ENCODE data around the gene LTBP1. TPM values are rescaled to one million over a fixed set of nuclear protein-coding genes. Genes with fewer than 3 reads are reported as not detected.
"Not testable (repeated sequence)": the region's sequence is repeated elsewhere in the genome, so short reads cannot be mapped to it uniquely, and the experiment has no call there.

Gene LTBP1
- total RNA-seq, 2 experiments from 2014 or later = 0.10 to 0.14 TPM

GRCh38 chr2:32981612-32982011, 34.9 kb downstream of the LTBP1 start:
- DNase-seq = no peak
- intact Hi-C loops (cut with micrococcal nuclease) = no loop called here
- CTCF ChIA-PET = no interaction called here
- Mint-ChIP-seq H3K9me3 (no peaks in the 10 kb centered on the region), H3K4me1 (ENCODE audit: low read depth) (no peaks in the 10 kb centered on the region), H3K4me3 (no peak overlapping the region), H3K27ac (no peak overlapping the region), H3K36me3 (ENCODE audit: low read depth) (no peaks in the 10 kb centered on the region), H3K27me3 (ENCODE audit: low read depth) (peaks cover 34% of the 10 kb centered on the region)

- DNase-seq; H3K4me3 Mint-ChIP-seq; H3K36me3 Mint-ChIP-seq (ENCODE audit: low read depth); H3K4me1 Mint-ChIP-seq (ENCODE audit: low read depth); CTCF ChIA-PET; H3K9me3 Mint-ChIP-seq; H3K27ac Mint-ChIP-seq; intact Hi-C loops (cut with micrococcal nuclease): not testable (repeated sequence)
- peaks cover 32% of the 10 kb centered on the region for H3K27me3 Mint-ChIP-seq (ENCODE audit: low read depth)
Observed at GRCh38 chr2:32983193-32983924, 36.6 kb downstream of the LTBP1 start.

GRCh38 chr2:32986480-32986879, 39.7 kb downstream of the LTBP1 start:
- H3K36me3 Mint-ChIP-seq (ENCODE audit: low read depth) = no peaks in the 10 kb centered on the region
- no peak overlapping the region for H3K4me3 Mint-ChIP-seq
- no peaks in the 10 kb centered on the region for H3K4me1 Mint-ChIP-seq (ENCODE audit: low read depth)
- intact Hi-C loops (cut with micrococcal nuclease) = no loop called here
- H3K9me3 Mint-ChIP-seq = no peaks in the 10 kb centered on the region
- CTCF ChIA-PET = no interaction called here
- no peak for DNase-seq
- no peak overlapping the region for H3K27ac Mint-ChIP-seq
- H3K27me3 Mint-ChIP-seq (ENCODE audit: low read depth) = peaks cover 24% of the 10 kb centered on the region

- peaks cover 12% of the 10 kb centered on the region for H3K27me3 Mint-ChIP-seq (ENCODE audit: low read depth)
- H3K36me3 Mint-ChIP-seq (ENCODE audit: low read depth) = no peaks in the 10 kb centered on the region
- DNase-seq = no peak
- CTCF ChIA-PET = no interaction called here
- H3K4me1 Mint-ChIP-seq (ENCODE audit: low read depth) = no peaks in the 10 kb centered on the region
- no peaks in the 10 kb centered on the region for H3K9me3 Mint-ChIP-seq
- intact Hi-C loops (cut with micrococcal nuclease) = no loop called here
- H3K27ac Mint-ChIP-seq = no peak overlapping the region
- H3K4me3 Mint-ChIP-seq = no peak overlapping the region
Observed at GRCh38 chr2:32988525-32988924, 41.8 kb downstream of the LTBP1 start.

GRCh38 chr2:32990556-32990955, 43.8 kb downstream of the LTBP1 start:
- intact Hi-C loops (cut with micrococcal nuclease) = no loop called here
- H3K4me1 Mint-ChIP-seq (ENCODE audit: low read depth) = no peaks in the 10 kb centered on the region
- H3K4me3 Mint-ChIP-seq = no peak overlapping the region

GRCh38 chr2:32991091-32991845, 44.5 kb downstream of the LTBP1 start:
- Mint-ChIP-seq H3K27me3 (ENCODE audit: low read depth) (no peaks in the 10 kb centered on the region), H3K36me3 (ENCODE audit: low read depth) (no peaks in the 10 kb centered on the region), H3K9me3 (no peaks in the 10 kb centered on the region), H3K4me1 (ENCODE audit: low read depth) (no peaks in the 10 kb centered on the region), H3K4me3 (no peak overlapping the region), H3K27ac (no peak overlapping the region)
- no peak for DNase-seq
- CTCF ChIA-PET = no interaction called here
- intact Hi-C loops (cut with micrococcal nuclease) = no loop called here

More at GRCh38 chr2:32990556-32990955, 43.8 kb downstream of the LTBP1 start:
- H3K36me3 Mint-ChIP-seq (ENCODE audit: low read depth) = no peaks in the 10 kb centered on the region
- peaks cover 4% of the 10 kb centered on the region for H3K27me3 Mint-ChIP-seq (ENCODE audit: low read depth)
- no peaks in the 10 kb centered on the region for H3K9me3 Mint-ChIP-seq
- no peak overlapping the region for H3K27ac Mint-ChIP-seq
- CTCF ChIA-PET = no interaction called here
- DNase-seq = no peak

GRCh38 chr2:32993005-32993539, 46.3 kb downstream of the LTBP1 start:
- intact Hi-C loops (cut with micrococcal nuclease) = no loop called here
- CTCF ChIA-PET = no interaction called here
- no peaks in the 10 kb centered on the region for H3K9me3 Mint-ChIP-seq

GRCh38 chr2:32997705-32998104, 51.0 kb downstream of the LTBP1 start:
- no peak overlapping the region for H3K4me3 Mint-ChIP-seq
- no peaks in the 10 kb centered on the region for H3K4me1 Mint-ChIP-seq (ENCODE audit: low read depth)
- DNase-seq = no peak
- intact Hi-C loops (cut with micrococcal nuclease) = no loop called here
- CTCF ChIA-PET = no interaction called here
- no peak overlapping the region for H3K27ac Mint-ChIP-seq
- no peaks in the 10 kb centered on the region for H3K27me3 Mint-ChIP-seq (ENCODE audit: low read depth)
- no peaks in the 10 kb centered on the region for H3K9me3 Mint-ChIP-seq
- H3K36me3 Mint-ChIP-seq (ENCODE audit: low read depth) = no peaks in the 10 kb centered on the region

More at GRCh38 chr2:32993005-32993539, 46.3 kb downstream of the LTBP1 start:
- no peak overlapping the region for H3K4me3 Mint-ChIP-seq
- DNase-seq = no peak
- H3K36me3 Mint-ChIP-seq (ENCODE audit: low read depth) = no peaks in the 10 kb centered on the region
- no peak overlapping the region for H3K27ac Mint-ChIP-seq
- no peaks in the 10 kb centered on the region for H3K27me3 Mint-ChIP-seq (ENCODE audit: low read depth)
- H3K4me1 Mint-ChIP-seq (ENCODE audit: low read depth) = no peaks in the 10 kb centered on the region

GRCh38 chr2:33000986-33001385, 54.2 kb downstream of the LTBP1 start:
- no peaks in the 10 kb centered on the region for H3K9me3 Mint-ChIP-seq
- H3K4me3 Mint-ChIP-seq = no peak overlapping the region
- no peaks in the 10 kb centered on the region for H3K4me1 Mint-ChIP-seq (ENCODE audit: low read depth)
- H3K27ac Mint-ChIP-seq = no peak overlapping the region
- CTCF ChIA-PET = no interaction called here
- H3K36me3 Mint-ChIP-seq (ENCODE audit: low read depth) = no peaks in the 10 kb centered on the region
- intact Hi-C loops (cut with micrococcal nuclease) = no loop called here
- no peaks in the 10 kb centered on the region for H3K27me3 Mint-ChIP-seq (ENCODE audit: low read depth)
- no peak for DNase-seq

- H3K4me3 Mint-ChIP-seq = no peak overlapping the region
- H3K4me1 Mint-ChIP-seq (ENCODE audit: low read depth) = no peaks in the 10 kb centered on the region
- intact Hi-C loops (cut with micrococcal nuclease) = no loop called here
- no peaks in the 10 kb centered on the region for H3K9me3 Mint-ChIP-seq
- no peak for DNase-seq
- no peaks in the 10 kb centered on the region for H3K27me3 Mint-ChIP-seq (ENCODE audit: low read depth)
- H3K36me3 Mint-ChIP-seq (ENCODE audit: low read depth) = no peaks in the 10 kb centered on the region
- CTCF ChIA-PET = no interaction called here
- no peak overlapping the region for H3K27ac Mint-ChIP-seq
Observed at GRCh38 chr2:33001823-33002222, 55.1 kb downstream of the LTBP1 start.

GRCh38 chr2:33002863-33003262, 56.1 kb downstream of the LTBP1 start:
- no peaks in the 10 kb centered on the region for H3K4me1 Mint-ChIP-seq (ENCODE audit: low read depth)
- H3K27me3 Mint-ChIP-seq (ENCODE audit: low read depth) = no peaks in the 10 kb centered on the region
- no peak overlapping the region for H3K4me3 Mint-ChIP-seq
- no peaks in the 10 kb centered on the region for H3K9me3 Mint-ChIP-seq
- CTCF ChIA-PET = no interaction called here
- no peak for DNase-seq
- H3K27ac Mint-ChIP-seq = no peak overlapping the region
- no peaks in the 10 kb centered on the region for H3K36me3 Mint-ChIP-seq (ENCODE audit: low read depth)
- intact Hi-C loops (cut with micrococcal nuclease) = no loop called here

GRCh38 chr2:33005057-33005456, 58.3 kb downstream of the LTBP1 start:
- Mint-ChIP-seq H3K4me3 (no peak overlapping the region), H3K36me3 (ENCODE audit: low read depth) (no peaks in the 10 kb centered on the region), H3K27me3 (ENCODE audit: low read depth) (no peaks in the 10 kb centered on the region), H3K4me1 (ENCODE audit: low read depth) (no peaks in the 10 kb centered on the region), H3K27ac (no peak overlapping the region), H3K9me3 (no peaks in the 10 kb centered on the region)
- CTCF ChIA-PET = no interaction called here
- intact Hi-C loops (cut with micrococcal nuclease) = no loop called here
- no peak for DNase-seq

GRCh38 chr2:33008716-33009115, 62.0 kb downstream of the LTBP1 start:
- no peaks in the 10 kb centered on the region for H3K4me1 Mint-ChIP-seq (ENCODE audit: low read depth)
- H3K27ac Mint-ChIP-seq = no peak overlapping the region
- CTCF ChIA-PET = no interaction called here
- H3K27me3 Mint-ChIP-seq (ENCODE audit: low read depth) = no peaks in the 10 kb centered on the region
- intact Hi-C loops (cut with micrococcal nuclease) = no loop called here
- H3K9me3 Mint-ChIP-seq = no peaks in the 10 kb centered on the region
- no peak for DNase-seq
- no peaks in the 10 kb centered on the region for H3K36me3 Mint-ChIP-seq (ENCODE audit: low read depth)
- H3K4me3 Mint-ChIP-seq = no peak overlapping the region

Data from activated naive CD4-positive, alpha-beta T cell treated with anti-CD3 and anti-CD28 coated beads for 36 hours (primary cell).